ENCODE measurements around the gene DZIP3.

The DZIP3 gene

GRCh38 chr3:108564564-108564963, 25.0 kb upstream of the DZIP3 start:
- Mint-ChIP-seq H3K27ac (peak overlapping the region; percentile 2), H3K36me3 (ENCODE audit: low read depth) (peaks cover 29% of the 10 kb centered on the region), H3K4me3 (no peak overlapping the region), H3K9me3 (no peaks in the 10 kb centered on the region), H3K27me3 (ENCODE audit: low read depth, poor library complexity) (no peaks in the 10 kb centered on the region), H3K4me1 (no peaks in the 10 kb centered on the region)
- no peak for DNase-seq
- TF ChIP-seq CTCF (IDR thresholded peaks at IDR 0.05): no peak

- H3K9me3 Mint-ChIP-seq: no peaks in the 10 kb centered on the region
- H3K27ac Mint-ChIP-seq: no peak overlapping the region
- H3K4me3 Mint-ChIP-seq: no peak overlapping the region
- TF ChIP-seq CTCF (IDR thresholded peaks at IDR 0.05): no peak
- no peak for DNase-seq
- peaks cover 31% of the 10 kb centered on the region for H3K36me3 Mint-ChIP-seq (ENCODE audit: low read depth)
- no peaks in the 10 kb centered on the region for H3K4me1 Mint-ChIP-seq
- H3K27me3 Mint-ChIP-seq (ENCODE audit: low read depth, poor library complexity): no peaks in the 10 kb centered on the region
Observed at GRCh38 chr3:108565506-108565905, 24.0 kb upstream of the DZIP3 start.

GRCh38 chr3:108566599-108566998, 22.9 kb upstream of the DZIP3 start:
- H3K36me3 Mint-ChIP-seq (ENCODE audit: low read depth): peaks cover 21% of the 10 kb centered on the region
- no peak for DNase-seq
- no peak for TF ChIP-seq CTCF (IDR thresholded peaks at IDR 0.05)
- no peak overlapping the region for H3K27ac Mint-ChIP-seq
- no peaks in the 10 kb centered on the region for H3K27me3 Mint-ChIP-seq (ENCODE audit: low read depth, poor library complexity)
- no peaks in the 10 kb centered on the region for H3K4me1 Mint-ChIP-seq
- no peaks in the 10 kb centered on the region for H3K9me3 Mint-ChIP-seq
- H3K4me3 Mint-ChIP-seq: no peak overlapping the region

- H3K4me3 Mint-ChIP-seq: no peak overlapping the region
- H3K9me3 Mint-ChIP-seq: peaks cover 9% of the 10 kb centered on the region
- no peaks in the 10 kb centered on the region for H3K27me3 Mint-ChIP-seq (ENCODE audit: low read depth, poor library complexity)
- no peak for DNase-seq
- H3K27ac Mint-ChIP-seq: no peak overlapping the region
- no peaks in the 10 kb centered on the region for H3K4me1 Mint-ChIP-seq
- H3K36me3 Mint-ChIP-seq (ENCODE audit: low read depth): peaks cover 37% of the 10 kb centered on the region
- no peak for TF ChIP-seq CTCF (IDR thresholded peaks at IDR 0.05)
Observed at GRCh38 chr3:108569336-108569735, 20.2 kb upstream of the DZIP3 start.

GRCh38 chr3:108578064-108578463, 11.5 kb upstream of the DZIP3 start:
- TF ChIP-seq CTCF (IDR thresholded peaks at IDR 0.05): no peak
- Mint-ChIP-seq H3K9me3 (peaks cover 9% of the 10 kb centered on the region), H3K27ac (no peak overlapping the region), H3K4me3 (no peak overlapping the region), H3K36me3 (ENCODE audit: low read depth) (peaks cover 59% of the 10 kb centered on the region), H3K4me1 (no peaks in the 10 kb centered on the region), H3K27me3 (ENCODE audit: low read depth, poor library complexity) (no peaks in the 10 kb centered on the region)
- no peak for DNase-seq

- H3K27ac Mint-ChIP-seq: peak overlapping the region; percentile 100
- no peaks in the 10 kb centered on the region for H3K9me3 Mint-ChIP-seq
- H3K27me3 Mint-ChIP-seq (ENCODE audit: low read depth, poor library complexity): peaks cover 4% of the 10 kb centered on the region
- DNase-seq: no peak
- peak overlapping the region; percentile 99 for H3K4me3 Mint-ChIP-seq
- peaks cover 55% of the 10 kb centered on the region for H3K4me1 Mint-ChIP-seq
- H3K36me3 Mint-ChIP-seq (ENCODE audit: low read depth): peaks cover 5% of the 10 kb centered on the region
- TF ChIP-seq CTCF (IDR thresholded peaks at IDR 0.05): no peak
Observed at GRCh38 chr3:108588601-108589000, 921 bp upstream of the DZIP3 start.

Data from nephron progenitor cell (in vitro differentiated cells).